ENCODE measurements around the gene RBM26.

RBM26 gene

GRCh38 chr13:79405831-79406596, at the start of gene RBM26:
RBM26 (minus strand) TSS chr13:79406255; CDS start chr13:79405774, 481 bp downstream.
- peak; percentile 96 for DNase-seq (ENCODE audit: low read depth, low spot score)

- peak; percentile 34 for DNase-seq (ENCODE audit: low read depth, low spot score)
Measured at GRCh38 chr13:79455331-79455730, 49.3 kb upstream of the RBM26 start.

GRCh38 chr13:79452239-79452913, 46.3 kb upstream of the RBM26 start:
- DNase-seq (ENCODE audit: low read depth, low spot score): no peak

- DNase-seq (ENCODE audit: low read depth, low spot score): peak; percentile 63
Measured at GRCh38 chr13:79451500-79451962, 45.5 kb upstream of the RBM26 start.

- DNase-seq (ENCODE audit: low read depth, low spot score): no peak
Measured at GRCh38 chr13:79450110-79450509, 44.1 kb upstream of the RBM26 start.

- DNase-seq (ENCODE audit: low read depth, low spot score): no peak
Measured at GRCh38 chr13:79448413-79448812, 42.4 kb upstream of the RBM26 start.

- no peak for DNase-seq (ENCODE audit: low read depth, low spot score)
Measured at GRCh38 chr13:79447741-79448140, 41.7 kb upstream of the RBM26 start.

- no peak for DNase-seq (ENCODE audit: low read depth, low spot score)
Measured at GRCh38 chr13:79447141-79447540, 41.1 kb upstream of the RBM26 start.

GRCh38 chr13:79445968-79446645, 40.1 kb upstream of the RBM26 start:
- DNase-seq (ENCODE audit: low read depth, low spot score): peak; percentile 30

- DNase-seq (ENCODE audit: low read depth, low spot score): no peak
Measured at GRCh38 chr13:79442706-79443105, 36.7 kb upstream of the RBM26 start.

GRCh38 chr13:79442221-79442620, 36.2 kb upstream of the RBM26 start:
- no peak for DNase-seq (ENCODE audit: low read depth, low spot score)

- no peak for DNase-seq (ENCODE audit: low read depth, low spot score)
Measured at GRCh38 chr13:79440958-79441528, 35.0 kb upstream of the RBM26 start.

- no peak for DNase-seq (ENCODE audit: low read depth, low spot score)
Measured at GRCh38 chr13:79439275-79439674, 33.2 kb upstream of the RBM26 start.

GRCh38 chr13:79435561-79435990, 29.5 kb upstream of the RBM26 start:
- DNase-seq (ENCODE audit: low read depth, low spot score): no peak

GRCh38 chr13:79434556-79434955, 28.5 kb upstream of the RBM26 start:
- DNase-seq (ENCODE audit: low read depth, low spot score): no peak

GRCh38 chr13:79432992-79433391, 26.9 kb upstream of the RBM26 start:
- no peak for DNase-seq (ENCODE audit: low read depth, low spot score)

GRCh38 chr13:79432086-79432485, 26.0 kb upstream of the RBM26 start:
- no peak for DNase-seq (ENCODE audit: low read depth, low spot score)

GRCh38 chr13:79429309-79429708, 23.3 kb upstream of the RBM26 start:
- DNase-seq (ENCODE audit: low read depth, low spot score): no peak

- no peak for DNase-seq (ENCODE audit: low read depth, low spot score)
Measured at GRCh38 chr13:79427883-79428282, 21.8 kb upstream of the RBM26 start.

GRCh38 chr13:79427265-79427664, 21.2 kb upstream of the RBM26 start:
- DNase-seq (ENCODE audit: low read depth, low spot score): no peak

GRCh38 chr13:79423801-79424642, 18.0 kb upstream of the RBM26 start:
- DNase-seq (ENCODE audit: low read depth, low spot score): no peak

Data from ELF-1 (cell line).